OCI-LY7 (cell line): Measurements from ENCODE around the gene ERBB2. TPM values are rescaled to one million over a fixed set of nuclear protein-coding genes. Genes with fewer than 3 reads are reported as not detected.

Experiments used
- BruUV-seq: library from RNA; stranded (reverse); fragments of 400-500 nt; replicated peaks from 2 replicates; lab custom pipeline; 2021; lab: Mats Ljungman, UMichigan
- CTCF ChIA-PET: fragments of 300-600 bp; sonication (Branson Sonifier 250); formaldehyde crosslinking; loops from one replicate; lab custom pipeline; 2022; ENCODE audit warnings: antibody characterized with exemption; ENCODE audit not compliant: unreplicated experiment; lab: Charles Lee
- POLR2A ChIA-PET: fragments of 300-600 bp; sonication (Branson Sonifier 250); formaldehyde crosslinking; loops from one replicate; lab custom pipeline; 2022; ENCODE audit warnings: antibody characterized with exemption; lab: Charles Lee
- DNase-seq: peaks from one replicate; pipeline ENCODE4 v3.0.0-alpha.2; 2015; ENCODE audit warnings: low spot score
- H2AFZ ChIP-seq: fragments of 200-600 bp; sonication (generic), shearing (Covaris generic); 2 replicates; pipeline ENCODE4 v1.6.1; 2014; ENCODE audit warnings: mild to moderate bottlenecking, antibody characterized with exemption, low read length, moderate library complexity
- H3K27ac ChIP-seq: fragments of 200-600 bp; sonication (generic); 2 replicates; pipeline ENCODE4 v1.5.1; 2014; ENCODE audit warnings: mixed run types, low read depth, mild to moderate bottlenecking, moderate library complexity, low read length, inconsistent platforms; ENCODE audit not compliant: poor library complexity, severe bottlenecking
- H3K36me3 ChIP-seq: fragments of 200-600 bp; sonication (generic); 2 replicates; pipeline ENCODE4 v1.6.1; 2014; ENCODE audit warnings: mild to moderate bottlenecking, antibody characterized with exemption, low read length, moderate library complexity, mixed read lengths; ENCODE audit not compliant: insufficient read depth
- H3K4me1 ChIP-seq: fragments of 200-600 bp; sonication (generic); 2 replicates; pipeline ENCODE4 v1.5.1; 2014; ENCODE audit warnings: mild to moderate bottlenecking, low read length; ENCODE audit not compliant: insufficient read depth, poor library complexity, severe bottlenecking
- H3K4me2 ChIP-seq: fragments of 200-600 bp; sonication (generic); 2 replicates; pipeline ENCODE4 v1.6.1; 2014; ENCODE audit warnings: mild to moderate bottlenecking, low read length
- H3K4me3 ChIP-seq: fragments of 200-600 bp; sonication (generic); 2 replicates; pipeline ENCODE4 v1.5.1; 2014; ENCODE audit warnings: mild to moderate bottlenecking, low read depth, low read length; ENCODE audit not compliant: poor library complexity, severe bottlenecking
- H3K79me2 ChIP-seq: fragments of 200-600 bp; sonication (generic); 2 replicates; pipeline ENCODE4 v1.6.1; 2016; ENCODE audit warnings: low read depth, mild to moderate bottlenecking, low read length, moderate library complexity, mixed read lengths; ENCODE audit not compliant: insufficient read depth
- H3K9me2 ChIP-seq: fragments of 200-600 bp; sonication (generic); 2 replicates; pipeline ENCODE4 v1.6.1; 2016; ENCODE audit warnings: mild to moderate bottlenecking, low read length, mixed read lengths; ENCODE audit not compliant: insufficient read depth
- H3K9me3 ChIP-seq: fragments of 200-600 bp; sonication (generic); 2 replicates; pipeline ENCODE4 v1.6.1; 2014; ENCODE audit warnings: mild to moderate bottlenecking, mixed run types, low read length, mixed read lengths
- H4K20me1 ChIP-seq: fragments of 200-600 bp; sonication (generic); 2 replicates; pipeline ENCODE4 v1.6.1; 2014; ENCODE audit warnings: mild to moderate bottlenecking, antibody characterized with exemption, low read length, moderate library complexity, mixed read lengths; ENCODE audit not compliant: insufficient read depth
- EZH2phosphoT487 ChIP-seq: fragments of 200-600 bp; sonication (generic); IDR thresholded peaks from 2 replicates; pipeline ENCODE4 v1.6.1; 2018; ENCODE audit warnings: low read depth, borderline replicate concordance, mild to moderate bottlenecking, mixed run types, antibody characterized with exemption, low read length, moderate library complexity, mixed read lengths
- intact Hi-C: fragments of 100-400 bp; cut with micrococcal nuclease; formaldehyde crosslinking; loops from one replicate; pipeline ENCODE4 v1.10.0; 2022; ENCODE audit not compliant: unreplicated experiment
- total RNA-seq, 2 experiments: library from RNA; depleted of rRNA in 1 of 2; stranded (reverse); fragments of >200 nt in 1 of 2; shearing (Covaris generic) in 1 of 2; gene quantifications; 2 replicates each; pipeline ENCODE4 v1.2.3, GENCODE V29; 2014 to 2022
- TF ChIP-seq, protein P1 (sequence below): fragments of 200-600 bp; sonication (generic); conservative IDR thresholded peaks from 2 replicates; pipeline ENCODE4 v1.5.1; 2014; ENCODE audit warnings: mild to moderate bottlenecking, antibody characterized with exemption, low read length, moderate library complexity, mixed read lengths

The ERBB2 gene
- total RNA-seq, 2 experiments from 2014 or later = 6.5 to 11.4 TPM

DNA sequence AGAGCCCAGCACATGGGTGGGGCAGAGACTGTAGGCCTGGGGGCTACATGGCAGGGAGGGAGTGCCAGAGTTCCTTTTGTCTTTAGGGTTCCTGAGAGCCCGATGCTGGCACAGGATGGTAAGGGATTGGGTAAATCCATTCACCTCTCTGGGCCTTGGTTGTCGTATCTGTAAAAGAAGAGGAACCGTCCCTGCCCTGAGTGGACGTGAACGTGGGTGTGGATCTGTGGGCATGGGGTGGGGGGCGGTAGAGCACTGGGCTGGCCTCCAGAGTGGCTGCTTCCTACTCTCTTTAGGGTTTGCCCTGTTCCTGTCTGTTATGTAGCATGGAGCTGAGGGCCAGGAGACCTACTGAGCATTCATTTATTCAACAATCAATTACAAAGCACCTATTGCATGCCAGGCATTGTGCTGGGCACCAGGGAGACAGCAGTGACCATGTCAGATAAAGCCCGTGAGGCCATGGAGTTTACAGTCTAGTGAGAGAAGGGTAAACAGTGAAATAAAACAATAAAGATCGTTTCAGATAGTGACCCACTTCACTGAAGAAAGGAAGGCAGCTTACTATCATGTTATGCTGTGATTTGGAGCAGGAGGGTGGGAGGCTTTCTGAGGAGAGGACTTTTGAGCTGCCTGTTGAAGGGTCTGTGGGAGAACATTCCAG lies 47.8 kb upstream of the ERBB2 start:
- Histone ChIP-seq H3K36me3 (peaks cover 16% of the 10 kb centered on the region; the same call in 1 of the 2 replicates), H4K20me1 (no peaks in the 10 kb centered on the region; the same call in 1 of the 2 replicates), H3K4me3 (no peak overlapping the region), H3K4me1 (no peaks in the 10 kb centered on the region), H3K9me2 (no peaks in the 10 kb centered on the region), H3K4me2 (no peak overlapping the region), H3K9me3 (no peaks in the 10 kb centered on the region), H2AFZ (no peak overlapping the region), H3K79me2 (no peaks in the 10 kb centered on the region), H3K27ac (no peak overlapping the region)
- BruUV-seq = no TSS peak
- TF ChIP-seq, protein P1, sequence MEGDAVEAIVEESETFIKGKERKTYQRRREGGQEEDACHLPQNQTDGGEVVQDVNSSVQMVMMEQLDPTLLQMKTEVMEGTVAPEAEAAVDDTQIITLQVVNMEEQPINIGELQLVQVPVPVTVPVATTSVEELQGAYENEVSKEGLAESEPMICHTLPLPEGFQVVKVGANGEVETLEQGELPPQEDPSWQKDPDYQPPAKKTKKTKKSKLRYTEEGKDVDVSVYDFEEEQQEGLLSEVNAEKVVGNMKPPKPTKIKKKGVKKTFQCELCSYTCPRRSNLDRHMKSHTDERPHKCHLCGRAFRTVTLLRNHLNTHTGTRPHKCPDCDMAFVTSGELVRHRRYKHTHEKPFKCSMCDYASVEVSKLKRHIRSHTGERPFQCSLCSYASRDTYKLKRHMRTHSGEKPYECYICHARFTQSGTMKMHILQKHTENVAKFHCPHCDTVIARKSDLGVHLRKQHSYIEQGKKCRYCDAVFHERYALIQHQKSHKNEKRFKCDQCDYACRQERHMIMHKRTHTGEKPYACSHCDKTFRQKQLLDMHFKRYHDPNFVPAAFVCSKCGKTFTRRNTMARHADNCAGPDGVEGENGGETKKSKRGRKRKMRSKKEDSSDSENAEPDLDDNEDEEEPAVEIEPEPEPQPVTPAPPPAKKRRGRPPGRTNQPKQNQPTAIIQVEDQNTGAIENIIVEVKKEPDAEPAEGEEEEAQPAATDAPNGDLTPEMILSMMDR = no peak
- TF ChIP-seq EZH2phosphoT487 = no peak
- ChIA-PET CTCF (interaction anchor here (0.5 to 0.6 kb wide), 2 partner anchors 16 to 146 kb away, joined by 3 read pairs; partner anchors contain the start of gene PNMT), POLR2A (no interaction called here)
- DNase-seq = no peak
- intact Hi-C loops = no loop called here

DNA sequence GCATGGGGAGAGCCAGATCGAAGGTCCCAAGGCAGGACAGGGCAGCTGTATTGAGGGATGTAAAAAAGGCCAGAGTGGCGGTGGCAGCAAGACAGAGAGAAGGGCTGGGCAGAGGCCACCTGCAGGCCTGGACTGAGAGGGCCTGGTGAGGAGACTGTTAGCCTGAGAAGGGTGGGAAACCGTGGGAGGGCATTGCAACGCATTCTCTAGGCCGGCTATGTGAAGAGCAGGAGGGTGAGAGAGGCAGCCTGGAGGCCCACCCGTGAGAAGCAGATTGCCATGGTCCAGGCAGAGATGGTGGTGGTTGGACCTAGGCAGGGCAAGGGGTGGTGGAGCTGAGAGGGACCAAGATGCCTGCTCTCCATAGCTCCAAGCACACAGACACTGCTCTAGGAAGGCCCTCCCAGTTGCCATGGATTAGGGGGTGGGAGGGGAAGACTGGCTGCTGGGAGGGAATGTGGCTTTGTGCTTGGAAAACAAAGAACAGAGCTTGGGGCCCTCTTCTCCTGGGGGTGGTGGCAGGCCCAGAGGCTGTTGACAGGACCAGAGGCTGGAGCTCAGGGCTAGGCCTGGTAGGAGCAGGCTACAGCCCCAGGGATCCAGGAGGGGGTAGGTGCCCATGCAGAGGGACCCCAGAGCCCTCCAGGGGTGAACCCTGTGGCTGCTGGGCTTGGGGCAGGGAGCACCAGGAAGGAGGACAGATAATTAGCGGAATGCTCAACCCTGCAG lies 47.1 kb upstream of the ERBB2 start:
- Histone ChIP-seq H3K36me3 (peaks cover 16% of the 10 kb centered on the region; the same call in 1 of the 2 replicates), H3K9me3 (no peaks in the 10 kb centered on the region), H3K9me2 (no peaks in the 10 kb centered on the region), H2AFZ (no peak overlapping the region), H3K4me3 (no peak overlapping the region), H3K27ac (no peak overlapping the region), H3K79me2 (no peaks in the 10 kb centered on the region), H3K4me2 (no peak overlapping the region), H4K20me1 (no peaks in the 10 kb centered on the region; the same call in 1 of the 2 replicates), H3K4me1 (no peaks in the 10 kb centered on the region)
- DNase-seq = no peak
- TF ChIP-seq EZH2phosphoT487 = no peak
- TF ChIP-seq, protein P1 = no peak
- POLR2A ChIA-PET = no interaction called here
- BruUV-seq = no TSS peak
- intact Hi-C loops = no loop called here
- CTCF ChIA-PET = interaction anchor here (0.5 to 1.4 kb wide), 3 partner anchors 16 to 146 kb away, joined by 3 read pairs; partner anchors contain the start of gene PNMT

DNA sequence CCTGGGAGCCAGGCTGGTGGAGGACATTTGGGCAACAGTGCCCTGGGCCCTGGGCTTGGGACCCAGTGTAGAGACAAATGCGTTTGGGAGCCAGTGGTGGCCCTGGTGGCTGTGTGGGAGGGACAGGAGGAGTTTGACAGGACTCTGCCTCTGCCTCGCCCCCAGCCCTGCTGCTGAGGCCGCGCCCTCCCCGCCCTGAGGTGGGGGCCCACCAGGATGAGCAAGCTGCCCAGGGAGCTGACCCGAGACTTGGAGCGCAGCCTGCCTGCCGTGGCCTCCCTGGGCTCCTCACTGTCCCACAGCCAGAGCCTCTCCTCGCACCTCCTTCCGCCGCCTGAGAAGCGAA lies 46.6 kb upstream of the ERBB2 start:
- no peak overlapping the region for H3K4me2 ChIP-seq
- no peaks in the 10 kb centered on the region for H3K9me3 ChIP-seq
- POLR2A ChIA-PET = no interaction called here
- no peaks in the 10 kb centered on the region for H3K9me2 ChIP-seq
- H3K27ac ChIP-seq = no peak overlapping the region
- intact Hi-C loops = no loop called here
- no peaks in the 10 kb centered on the region for H3K79me2 ChIP-seq
- peaks cover 19% of the 10 kb centered on the region; the same call in 1 of the 2 replicates for H3K36me3 ChIP-seq
- no peaks in the 10 kb centered on the region; the same call in 1 of the 2 replicates for H4K20me1 ChIP-seq
- no peak overlapping the region for H2AFZ ChIP-seq
- TF ChIP-seq EZH2phosphoT487 = no peak
- TF ChIP-seq, protein P1 = no peak
- DNase-seq = no peak
- no peaks in the 10 kb centered on the region for H3K4me1 ChIP-seq
- H3K4me3 ChIP-seq = no peak overlapping the region
- CTCF ChIA-PET = interaction anchor here (1.0 to 1.4 kb wide), 2 partner anchors 23 to 32 kb away, joined by 3 read pairs; no protein-coding TSS in a partner anchor
- BruUV-seq = no TSS peak
